HTERT RPE-1 (cell line): ENCODE measurements around the gene KIF5A.

ENCODE experiments used
- in situ Hi-C: fragments of 300-500 bp; cut with MboI; formaldehyde crosslinking; loops from 4 replicates; pipeline ENCODE4 v1.14.3; 2020; ENCODE audit warnings: low sequenced_read_pairs

KIF5A gene

GRCh38 chr12:57604992-57605810 lies 55.4 kb downstream of the KIF5A start:
- in situ Hi-C loops, result no loop called here

GRCh38 chr12:57605811-57606311 lies 56.0 kb downstream of the KIF5A start:
- in situ Hi-C loops, result no loop called here

GRCh38 chr12:57606399-57606798 lies 56.6 kb downstream of the KIF5A start:
- in situ Hi-C loops, result no loop called here

GRCh38 chr12:57606821-57607220 lies 57.0 kb downstream of the KIF5A start:
- in situ Hi-C loops, result no loop called here

GRCh38 chr12:57607958-57608663 lies 58.3 kb downstream of the KIF5A start:
- in situ Hi-C loops, result no loop called here

- in situ Hi-C loops, result no loop called here
These were observed 59.4 kb downstream of the KIF5A start for GRCh38 chr12:57609101-57609780.

GRCh38 chr12:57609781-57610553 lies 60.1 kb downstream of the KIF5A start:
- in situ Hi-C loops, result no loop called here

GRCh38 chr12:57610554-57611107 lies 60.8 kb downstream of the KIF5A start:
- in situ Hi-C loops, result no loop called here

- in situ Hi-C loops, result no loop called here
These were observed 61.4 kb downstream of the KIF5A start, which contains the start of gene ARHGEF25 for GRCh38 chr12:57611108-57611826. Gene ARHGEF25 (plus strand): TSS chr12:57611435. CDS start chr12:57611895, 460 bp downstream.

GRCh38 chr12:57611827-57612710 lies 62.2 kb downstream of the KIF5A start:
- in situ Hi-C loops, result no loop called here

- in situ Hi-C loops, result no loop called here
These were observed 63.0 kb downstream of the KIF5A start for GRCh38 chr12:57612711-57613426.

GRCh38 chr12:57613427-57614109 lies 63.7 kb downstream of the KIF5A start:
- in situ Hi-C loops, result no loop called here

- in situ Hi-C loops, result no loop called here
These were observed 64.5 kb downstream of the KIF5A start for GRCh38 chr12:57614178-57614947.

GRCh38 chr12:57614948-57615500 lies 65.2 kb downstream of the KIF5A start:
- in situ Hi-C loops, result no loop called here

GRCh38 chr12:57615637-57616036 lies 65.8 kb downstream of the KIF5A start:
- in situ Hi-C loops, result no loop called here

- in situ Hi-C loops, result no loop called here
These were observed 66.7 kb downstream of the KIF5A start for GRCh38 chr12:57616383-57617101.
